Fibroblast of lung (primary cell): ENCODE results near the gene PAGR1.

Experiments used
- EZH2 ChIP-seq: IDR thresholded peaks from 2 replicates; pipeline ENCODE4 v1.5.1; 2012; ENCODE audit warnings: low read length, control low read depth, mild to moderate bottlenecking; ENCODE audit errors: missing control alignments
- TF ChIP-seq, protein P1 (sequence below), 2 donors: IDR thresholded peaks in 1 of 2; conservative IDR thresholded peaks in 1 of 2; 1 replicate in 1 of 2; 2 replicates in 1 of 2; pipeline ENCODE4 v1.5.1; 2011 to 2012; ENCODE audit warnings: low read length in 2 of 2, control low read depth in 1 of 2, inconsistent platforms in 1 of 2, low read depth in 1 of 2, mild to moderate bottlenecking in 1 of 2

DNA sequence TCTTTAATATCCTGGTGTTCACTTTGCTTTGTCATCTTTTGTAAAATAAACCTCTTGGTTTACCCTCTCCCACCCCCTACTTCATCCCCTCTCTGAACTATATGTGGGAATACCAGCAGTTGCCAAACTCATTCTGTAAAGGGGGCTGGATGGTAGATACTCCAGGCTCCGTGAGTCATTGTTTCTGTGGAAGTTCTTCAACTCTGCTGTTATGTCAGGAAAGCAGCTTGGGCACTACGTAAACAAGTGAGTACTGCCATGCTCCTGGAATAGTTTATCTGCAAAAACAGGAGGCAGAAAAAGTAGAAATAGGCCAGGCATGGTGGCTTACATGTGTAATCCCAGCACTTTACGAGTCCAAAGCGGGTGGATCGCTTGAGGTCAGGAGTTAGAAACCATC is 21.9 kb downstream of the PAGR1 start:
- TF ChIP-seq, protein P1, sequence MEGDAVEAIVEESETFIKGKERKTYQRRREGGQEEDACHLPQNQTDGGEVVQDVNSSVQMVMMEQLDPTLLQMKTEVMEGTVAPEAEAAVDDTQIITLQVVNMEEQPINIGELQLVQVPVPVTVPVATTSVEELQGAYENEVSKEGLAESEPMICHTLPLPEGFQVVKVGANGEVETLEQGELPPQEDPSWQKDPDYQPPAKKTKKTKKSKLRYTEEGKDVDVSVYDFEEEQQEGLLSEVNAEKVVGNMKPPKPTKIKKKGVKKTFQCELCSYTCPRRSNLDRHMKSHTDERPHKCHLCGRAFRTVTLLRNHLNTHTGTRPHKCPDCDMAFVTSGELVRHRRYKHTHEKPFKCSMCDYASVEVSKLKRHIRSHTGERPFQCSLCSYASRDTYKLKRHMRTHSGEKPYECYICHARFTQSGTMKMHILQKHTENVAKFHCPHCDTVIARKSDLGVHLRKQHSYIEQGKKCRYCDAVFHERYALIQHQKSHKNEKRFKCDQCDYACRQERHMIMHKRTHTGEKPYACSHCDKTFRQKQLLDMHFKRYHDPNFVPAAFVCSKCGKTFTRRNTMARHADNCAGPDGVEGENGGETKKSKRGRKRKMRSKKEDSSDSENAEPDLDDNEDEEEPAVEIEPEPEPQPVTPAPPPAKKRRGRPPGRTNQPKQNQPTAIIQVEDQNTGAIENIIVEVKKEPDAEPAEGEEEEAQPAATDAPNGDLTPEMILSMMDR (conservative IDR thresholded peaks at IDR 0.05 in 1 of 2, IDR thresholded peaks at IDR 0.05 in 1 of 2; ENCODE audit: low read depth in 1 of 2, low read length in 2 of 2) = no peak
- TF ChIP-seq EZH2 = no peak
